ENCODE measurements around the gene ZNRF3. TPM values are rescaled to one million over a fixed set of nuclear protein-coding genes. Genes with fewer than 3 reads are reported as not detected.
A peak's percentile ranks its signal among the peaks of the same experiment; 100 is the strongest.

The ZNRF3 gene
- total RNA-seq, 4 donors from 2014 or later = 12.9 to 29.7 (median 21.9) TPM

GRCh38 chr22:29044657-29045176, 161.3 kb downstream of the ZNRF3 start:
- 85% methylated on average over 9 of the region's 13 CpGs for WGBS

GRCh38 chr22:29048822-29049654, 165.7 kb downstream of the ZNRF3 start:
- intact Hi-C loops (cut with DNase I) = no loop called here
- no peak for DNase-seq (ENCODE audit: extremely low spot score)
- 96% methylated on average over 25 of the region's 31 CpGs for WGBS
- TF ChIP-seq EP300 (IDR thresholded peaks at IDR 0.05) (no peak), POLR2AphosphoS5 (IDR thresholded peaks at IDR 0.05) (no peak), POLR2A (IDR thresholded peaks at IDR 0.05; ENCODE audit: low read depth) (no peak)
- TF ChIP-seq, protein P1, sequence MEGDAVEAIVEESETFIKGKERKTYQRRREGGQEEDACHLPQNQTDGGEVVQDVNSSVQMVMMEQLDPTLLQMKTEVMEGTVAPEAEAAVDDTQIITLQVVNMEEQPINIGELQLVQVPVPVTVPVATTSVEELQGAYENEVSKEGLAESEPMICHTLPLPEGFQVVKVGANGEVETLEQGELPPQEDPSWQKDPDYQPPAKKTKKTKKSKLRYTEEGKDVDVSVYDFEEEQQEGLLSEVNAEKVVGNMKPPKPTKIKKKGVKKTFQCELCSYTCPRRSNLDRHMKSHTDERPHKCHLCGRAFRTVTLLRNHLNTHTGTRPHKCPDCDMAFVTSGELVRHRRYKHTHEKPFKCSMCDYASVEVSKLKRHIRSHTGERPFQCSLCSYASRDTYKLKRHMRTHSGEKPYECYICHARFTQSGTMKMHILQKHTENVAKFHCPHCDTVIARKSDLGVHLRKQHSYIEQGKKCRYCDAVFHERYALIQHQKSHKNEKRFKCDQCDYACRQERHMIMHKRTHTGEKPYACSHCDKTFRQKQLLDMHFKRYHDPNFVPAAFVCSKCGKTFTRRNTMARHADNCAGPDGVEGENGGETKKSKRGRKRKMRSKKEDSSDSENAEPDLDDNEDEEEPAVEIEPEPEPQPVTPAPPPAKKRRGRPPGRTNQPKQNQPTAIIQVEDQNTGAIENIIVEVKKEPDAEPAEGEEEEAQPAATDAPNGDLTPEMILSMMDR (IDR thresholded peaks at IDR 0.05) = no peak
- Histone ChIP-seq H3K4me1 (peaks cover 0 to 3% (median 0%) of the 10 kb centered on the region in 4 donors), H3K4me3 (no peak overlapping the region), H3K36me3 (peaks cover 41 to 74% (median 61%) of the 10 kb centered on the region in 4 donors), H3K27me3 (no peaks in the 10 kb centered on the region), H3K9me3 (no peaks in the 10 kb centered on the region), H3K27ac (replicated peaks in 1 of 4) (no peak overlapping the region)

More at GRCh38 chr22:29044657-29045176, 161.3 kb downstream of the ZNRF3 start:
- H3K9me3 ChIP-seq = no peaks in the 10 kb centered on the region
- peaks cover 10 to 25% (median 15%) of the 10 kb centered on the region in 4 donors for H3K4me1 ChIP-seq
- no peak for DNase-seq (ENCODE audit: extremely low spot score)
- TF ChIP-seq EP300 (IDR thresholded peaks at IDR 0.05) = no peak
- no peak overlapping the region for H3K4me3 ChIP-seq
- intact Hi-C loops (cut with DNase I) = no loop called here
- H3K27me3 ChIP-seq = no peaks in the 10 kb centered on the region
- H3K27ac ChIP-seq (replicated peaks in 1 of 4) = peak overlapping the region; percentile 33 to 66 (median 54)
- H3K36me3 ChIP-seq = peaks cover 40 to 72% (median 58%) of the 10 kb centered on the region in 4 donors

GRCh38 chr22:29049655-29050263, 166.4 kb downstream of the ZNRF3 start:
- no peak overlapping the region for H3K27ac ChIP-seq (replicated peaks in 1 of 4)
- no peak for DNase-seq (ENCODE audit: extremely low spot score)
- no peaks in the 10 kb centered on the region for H3K27me3 ChIP-seq
- H3K4me3 ChIP-seq = no peak overlapping the region
- TF ChIP-seq POLR2AphosphoS5 (IDR thresholded peaks at IDR 0.05) (no peak), EP300 (IDR thresholded peaks at IDR 0.05) (no peak), POLR2A (IDR thresholded peaks at IDR 0.05; ENCODE audit: low read depth) (no peak)
- H3K4me1 ChIP-seq = no peaks in the 10 kb centered on the region
- H3K36me3 ChIP-seq = peaks cover 34 to 66% (median 54%) of the 10 kb centered on the region in 4 donors
- intact Hi-C loops (cut with DNase I) = no loop called here
- no peaks in the 10 kb centered on the region for H3K9me3 ChIP-seq
- WGBS = 86% methylated on average over 8 of the region's 38 CpGs

GRCh38 chr22:29050457-29050856, 167.1 kb downstream of the ZNRF3 start:
- Histone ChIP-seq H3K27ac (replicated peaks in 1 of 4) (no peak overlapping the region), H3K9me3 (no peaks in the 10 kb centered on the region), H3K4me1 (no peaks in the 10 kb centered on the region), H3K36me3 (peaks cover 29 to 59% (median 48%) of the 10 kb centered on the region in 4 donors), H3K4me3 (no peak overlapping the region), H3K27me3 (no peaks in the 10 kb centered on the region)
- WGBS = 94% methylated on average over 11 of the region's 24 CpGs
- TF ChIP-seq, protein P1 (IDR thresholded peaks at IDR 0.05) = no peak
- TF ChIP-seq POLR2AphosphoS5 (IDR thresholded peaks at IDR 0.05) = no peak
- no peak for TF ChIP-seq EP300 (IDR thresholded peaks at IDR 0.05)
- no peak for TF ChIP-seq POLR2A (IDR thresholded peaks at IDR 0.05; ENCODE audit: low read depth)
- intact Hi-C loops (cut with DNase I) = no loop called here
- DNase-seq (ENCODE audit: extremely low spot score) = no peak

- Histone ChIP-seq H3K27me3 (no peaks in the 10 kb centered on the region), H3K9me3 (no peaks in the 10 kb centered on the region), H3K4me3 (no peak overlapping the region), H3K4me1 (no peaks in the 10 kb centered on the region), H3K27ac (replicated peaks in 1 of 4) (no peak overlapping the region), H3K36me3 (peaks cover 19 to 32% (median 27%) of the 10 kb centered on the region in 4 donors)
- DNase-seq (ENCODE audit: extremely low spot score) = no peak
- no peak for TF ChIP-seq EP300 (IDR thresholded peaks at IDR 0.05)
- no peak for TF ChIP-seq POLR2AphosphoS5 (IDR thresholded peaks at IDR 0.05)
- TF ChIP-seq, protein P1 (IDR thresholded peaks at IDR 0.05) = no peak
- no peak for TF ChIP-seq POLR2A (IDR thresholded peaks at IDR 0.05; ENCODE audit: low read depth)
- intact Hi-C loops (cut with DNase I) = no loop called here
- 96% methylated on average over 8 of the region's 8 CpGs for WGBS
Observed at GRCh38 chr22:29053048-29053702, 169.8 kb downstream of the ZNRF3 start.
